Measurements from ENCODE around the gene IL1R1. TPM values are rescaled to one million over a fixed set of nuclear protein-coding genes. Genes with fewer than 3 reads are reported as not detected.

IL1R1 gene, protein sequence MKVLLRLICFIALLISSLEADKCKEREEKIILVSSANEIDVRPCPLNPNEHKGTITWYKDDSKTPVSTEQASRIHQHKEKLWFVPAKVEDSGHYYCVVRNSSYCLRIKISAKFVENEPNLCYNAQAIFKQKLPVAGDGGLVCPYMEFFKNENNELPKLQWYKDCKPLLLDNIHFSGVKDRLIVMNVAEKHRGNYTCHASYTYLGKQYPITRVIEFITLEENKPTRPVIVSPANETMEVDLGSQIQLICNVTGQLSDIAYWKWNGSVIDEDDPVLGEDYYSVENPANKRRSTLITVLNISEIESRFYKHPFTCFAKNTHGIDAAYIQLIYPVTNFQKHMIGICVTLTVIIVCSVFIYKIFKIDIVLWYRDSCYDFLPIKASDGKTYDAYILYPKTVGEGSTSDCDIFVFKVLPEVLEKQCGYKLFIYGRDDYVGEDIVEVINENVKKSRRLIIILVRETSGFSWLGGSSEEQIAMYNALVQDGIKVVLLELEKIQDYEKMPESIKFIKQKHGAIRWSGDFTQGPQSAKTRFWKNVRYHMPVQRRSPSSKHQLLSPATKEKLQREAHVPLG
- polyA plus RNA-seq (2011; rRNA removed) (88.8 and 102 TPM in 2 replicates), polyA minus RNA-seq (2011; rRNA and poly(A)+ RNA removed) (48.1 and 53.2 TPM in 2 replicates)

DNA sequence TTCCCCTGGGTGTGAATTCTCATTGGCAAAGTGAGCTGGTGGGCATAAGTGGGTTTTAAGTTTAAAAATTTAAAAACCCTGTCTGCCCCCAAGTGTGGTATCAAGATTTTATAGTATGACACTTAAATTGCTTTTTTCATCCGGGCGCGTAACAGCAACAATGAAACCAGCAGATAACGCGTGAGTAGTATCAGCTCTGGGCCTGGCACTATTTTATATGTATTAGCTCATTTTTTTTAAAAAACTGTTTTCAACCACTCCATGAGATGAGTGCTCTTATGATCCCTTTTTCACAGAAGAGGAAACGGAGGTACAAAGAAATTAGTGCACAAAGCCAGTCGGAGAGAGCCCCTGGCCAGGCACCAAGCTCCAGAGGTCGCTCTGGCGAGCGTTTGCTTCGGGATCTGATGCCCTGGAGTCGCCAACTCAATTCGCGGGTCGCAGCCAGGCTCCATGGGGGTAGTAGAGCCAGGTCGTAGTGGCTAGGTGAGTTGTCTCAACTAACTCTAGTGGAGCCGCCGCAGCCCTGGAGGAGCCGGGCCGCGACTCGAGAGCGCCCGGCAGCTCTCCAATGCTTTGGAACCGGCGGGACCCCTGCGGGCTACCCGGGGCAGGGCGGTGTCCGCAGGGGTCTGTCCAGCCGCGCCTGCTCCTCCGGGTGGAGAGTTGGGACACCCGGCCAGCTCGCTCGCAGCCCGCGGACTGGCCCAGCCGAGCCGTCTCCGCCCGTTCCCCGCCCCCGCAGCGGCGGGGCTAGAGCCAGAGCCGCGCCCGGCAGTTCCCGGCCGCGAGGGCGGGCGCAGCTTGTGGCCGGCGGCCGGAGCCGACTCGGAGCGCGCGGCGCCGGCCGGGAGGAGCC, at the start of gene IL1R1:
Gene IL1R1, plus strand, starts transcription at position 777 of the 859 bp plus-strand sequence. CDS start 14,979 bp downstream, outside the sequence.
- ChIA-PET POLR2A (interaction anchor here (0.6 to 3.8 kb wide), 21 partner anchors 12 to 181 kb away, joined by 3 to 36 read pairs (median 4); no protein-coding TSS in a partner anchor), CTCF (interaction anchor here (0.6 to 2.4 kb wide), 12 partner anchors 10 to 259 kb away, joined by 3 to 14 read pairs (median 6); partner anchors contain the start of gene IL18R1)
- H3K4me3 ChIP-seq (ENCODE audit: low read depth, low read length) = peak within 1 kb of the TSS; percentile 88
- TF ChIP-seq, protein P1, sequence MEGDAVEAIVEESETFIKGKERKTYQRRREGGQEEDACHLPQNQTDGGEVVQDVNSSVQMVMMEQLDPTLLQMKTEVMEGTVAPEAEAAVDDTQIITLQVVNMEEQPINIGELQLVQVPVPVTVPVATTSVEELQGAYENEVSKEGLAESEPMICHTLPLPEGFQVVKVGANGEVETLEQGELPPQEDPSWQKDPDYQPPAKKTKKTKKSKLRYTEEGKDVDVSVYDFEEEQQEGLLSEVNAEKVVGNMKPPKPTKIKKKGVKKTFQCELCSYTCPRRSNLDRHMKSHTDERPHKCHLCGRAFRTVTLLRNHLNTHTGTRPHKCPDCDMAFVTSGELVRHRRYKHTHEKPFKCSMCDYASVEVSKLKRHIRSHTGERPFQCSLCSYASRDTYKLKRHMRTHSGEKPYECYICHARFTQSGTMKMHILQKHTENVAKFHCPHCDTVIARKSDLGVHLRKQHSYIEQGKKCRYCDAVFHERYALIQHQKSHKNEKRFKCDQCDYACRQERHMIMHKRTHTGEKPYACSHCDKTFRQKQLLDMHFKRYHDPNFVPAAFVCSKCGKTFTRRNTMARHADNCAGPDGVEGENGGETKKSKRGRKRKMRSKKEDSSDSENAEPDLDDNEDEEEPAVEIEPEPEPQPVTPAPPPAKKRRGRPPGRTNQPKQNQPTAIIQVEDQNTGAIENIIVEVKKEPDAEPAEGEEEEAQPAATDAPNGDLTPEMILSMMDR (IDR thresholded peaks at IDR 0.05; ENCODE audit: low read depth, low read length) = no peak
- peak within 1 kb of the TSS; percentile 88 for H3K27ac ChIP-seq (ENCODE audit: low read depth, low read length)
- no peak for DNase-seq (ENCODE audit: low read depth, low spot score)
- H3K27me3 ChIP-seq (ENCODE audit: control insufficient read depth, insufficient read depth, low read length) = no peaks in the 10 kb centered on the region
- H3K9me3 ChIP-seq (ENCODE audit: control insufficient read depth, insufficient read depth, low read length) = peaks cover 33% of the 10 kb centered on the region

DNA sequence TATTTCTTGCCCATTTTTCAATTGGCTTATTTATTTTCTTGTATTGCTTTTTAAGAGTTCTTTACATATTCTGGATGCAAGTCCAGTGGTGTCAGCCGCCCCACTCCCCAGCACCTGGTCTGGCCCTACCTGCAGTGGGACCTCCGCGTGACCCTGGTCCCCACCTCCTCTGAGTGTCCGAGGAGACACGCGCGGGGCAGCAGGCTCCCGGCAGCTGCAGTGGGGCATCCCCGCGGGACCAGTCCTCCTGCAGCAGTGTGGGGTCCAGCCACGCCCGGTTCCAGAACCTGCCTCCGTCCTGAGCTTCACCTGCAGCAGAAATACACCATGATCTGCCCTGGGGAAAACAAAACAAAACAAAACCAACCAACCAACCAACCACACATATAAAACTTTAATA, 48.9 kb upstream of the IL1R1 start:
- ChIA-PET POLR2A (no interaction called here), CTCF (interaction anchor here (0.5 kb wide), 1 partner anchor 759 kb away, joined by 4 read pairs; no protein-coding TSS in a partner anchor)
- no peak for DNase-seq (ENCODE audit: low read depth, low spot score)
- Histone ChIP-seq H3K4me3 (ENCODE audit: low read depth, low read length) (no peak overlapping the region), H3K27me3 (ENCODE audit: control insufficient read depth, insufficient read depth, low read length) (no peaks in the 10 kb centered on the region), H3K27ac (ENCODE audit: low read depth, low read length) (no peak overlapping the region), H3K9me3 (ENCODE audit: control insufficient read depth, insufficient read depth, low read length) (peaks cover 3% of the 10 kb centered on the region; the same call in 1 of the 2 replicates)
- TF ChIP-seq, protein P1 (IDR thresholded peaks at IDR 0.05; ENCODE audit: low read depth, low read length) = no peak

DNA sequence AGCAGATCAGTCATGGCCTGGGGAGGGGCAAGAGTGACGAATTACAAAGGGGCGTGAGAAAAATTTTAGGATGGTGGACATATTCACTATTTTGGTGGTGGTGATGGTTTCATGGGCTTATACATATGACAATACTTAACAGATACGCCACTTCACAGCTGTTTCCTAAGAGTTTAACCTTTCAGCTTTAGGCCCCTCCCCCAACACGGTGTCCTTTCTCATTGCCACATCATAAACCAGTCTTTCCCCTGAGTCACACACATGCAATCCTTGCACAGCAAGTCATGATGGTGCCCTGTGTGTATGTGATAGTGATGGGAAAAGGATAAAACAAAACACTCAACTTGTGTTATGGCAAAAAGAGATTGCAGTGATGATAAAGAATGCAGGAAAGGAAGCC, 47.6 kb upstream of the IL1R1 start:
- Histone ChIP-seq H3K4me3 (ENCODE audit: low read depth, low read length) (no peak overlapping the region), H3K27me3 (ENCODE audit: control insufficient read depth, insufficient read depth, low read length) (no peaks in the 10 kb centered on the region), H3K9me3 (ENCODE audit: control insufficient read depth, insufficient read depth, low read length) (peaks cover 3% of the 10 kb centered on the region; the same call in 1 of the 2 replicates), H3K27ac (ENCODE audit: low read depth, low read length) (peak overlapping the region; percentile 69)
- CTCF ChIA-PET = no interaction called here
- TF ChIP-seq, protein P1 (IDR thresholded peaks at IDR 0.05; ENCODE audit: low read depth, low read length) = no peak
- DNase-seq (ENCODE audit: low read depth, low spot score) = peak; percentile 90
- POLR2A ChIA-PET = interaction anchor here (0.6 to 1.0 kb wide), 3 partner anchors 9 to 30 kb away, joined by 3 to 5 read pairs (median 3); no protein-coding TSS in a partner anchor

DNA sequence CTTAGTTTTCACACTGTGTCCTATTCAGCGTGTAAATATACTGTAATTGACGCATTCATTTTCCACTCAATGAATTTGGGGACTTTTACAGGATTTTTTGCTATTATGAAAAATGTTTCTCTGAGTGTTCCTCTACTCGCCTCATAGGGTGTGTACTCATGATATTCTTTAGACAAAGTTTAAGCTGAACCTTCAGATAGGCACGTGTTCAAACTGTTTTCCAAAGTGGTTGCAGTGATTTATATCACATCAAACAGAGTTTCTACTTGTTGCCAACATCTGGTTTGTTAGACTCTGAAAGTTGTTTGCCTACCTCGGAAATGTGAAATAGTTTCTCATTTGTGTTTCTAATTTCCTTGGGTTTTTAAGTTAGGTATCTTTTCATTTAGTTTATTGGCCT, 46.4 kb upstream of the IL1R1 start:
- ChIA-PET POLR2A (interaction anchor here (0.8 kb wide), 1 partner anchor 8 kb away, joined by 4 read pairs; no protein-coding TSS in a partner anchor), CTCF (interaction anchor here (0.6 to 1.9 kb wide), 4 partner anchors 10 to 144 kb away, joined by 3 to 7 read pairs (median 3); no protein-coding TSS in a partner anchor)
- Histone ChIP-seq H3K4me3 (ENCODE audit: low read depth, low read length) (no peak overlapping the region), H3K27me3 (ENCODE audit: control insufficient read depth, insufficient read depth, low read length) (no peaks in the 10 kb centered on the region), H3K9me3 (ENCODE audit: control insufficient read depth, insufficient read depth, low read length) (peaks cover 3% of the 10 kb centered on the region; the same call in 1 of the 2 replicates), H3K27ac (ENCODE audit: low read depth, low read length) (no peak overlapping the region)
- no peak for DNase-seq (ENCODE audit: low read depth, low spot score)
- TF ChIP-seq, protein P1 (IDR thresholded peaks at IDR 0.05; ENCODE audit: low read depth, low read length) = no peak
